HG03066 (cell line): ENCODE measurements around the gene WWC2.
"Not testable (repeated sequence)": the region's sequence is repeated elsewhere in the genome, so short reads cannot be mapped to it uniquely, and the experiment has no call there.

Experiments used
- ATAC-seq: cut with Tn5 transposase; IDR thresholded peaks from one replicate; pipeline ENCODE4 v1.9.1; 2021; ENCODE audit warnings: low read depth; ENCODE audit not compliant: unreplicated experiment

The WWC2 gene

DNA sequence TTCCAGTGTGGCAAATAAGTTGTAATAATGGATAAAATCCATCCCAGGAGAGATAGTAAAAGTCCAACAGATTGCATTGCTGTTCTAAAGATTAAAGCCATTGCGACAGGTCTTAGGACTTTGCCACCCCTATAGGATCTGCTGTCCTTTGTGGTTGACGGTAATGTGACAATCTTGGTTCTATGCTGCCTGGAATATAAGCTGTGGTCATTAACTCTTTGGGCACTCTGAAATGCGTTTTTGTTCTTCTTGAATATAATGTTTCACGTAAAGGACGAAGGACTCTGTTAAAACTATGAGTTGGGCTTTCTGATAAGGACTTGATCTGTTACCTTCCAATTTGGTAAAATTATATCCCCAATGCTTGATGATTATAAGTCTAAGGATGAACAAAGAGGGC, 223.3 kb downstream of the WWC2 start, which contains the start of gene CLDN24:
Gene CLDN24, minus strand, starts transcription at position 101 of the 400 bp plus-strand sequence. Its CDS starts 0 bp downstream, at position 101.
- no peak for ATAC-seq

DNA sequence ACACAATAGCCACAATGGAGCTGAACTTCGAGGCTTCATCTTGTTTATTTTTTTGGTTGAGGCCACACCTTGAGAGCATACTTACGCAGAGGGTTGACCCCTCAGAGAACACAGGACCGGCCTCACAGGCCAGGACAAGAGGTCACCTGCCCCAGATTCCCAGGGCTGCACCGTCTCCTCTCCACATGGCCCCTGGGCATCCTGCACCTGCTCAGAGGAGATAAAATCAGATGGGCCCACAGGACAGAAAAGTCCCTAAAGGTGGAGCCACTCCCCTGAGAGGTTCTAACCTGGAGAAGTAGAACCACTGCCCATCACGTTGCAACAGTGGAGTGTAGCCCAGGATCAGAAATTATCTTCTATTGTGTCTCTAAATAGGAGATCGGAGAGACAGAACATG, 224.2 kb downstream of the WWC2 start:
- no peak for ATAC-seq

DNA sequence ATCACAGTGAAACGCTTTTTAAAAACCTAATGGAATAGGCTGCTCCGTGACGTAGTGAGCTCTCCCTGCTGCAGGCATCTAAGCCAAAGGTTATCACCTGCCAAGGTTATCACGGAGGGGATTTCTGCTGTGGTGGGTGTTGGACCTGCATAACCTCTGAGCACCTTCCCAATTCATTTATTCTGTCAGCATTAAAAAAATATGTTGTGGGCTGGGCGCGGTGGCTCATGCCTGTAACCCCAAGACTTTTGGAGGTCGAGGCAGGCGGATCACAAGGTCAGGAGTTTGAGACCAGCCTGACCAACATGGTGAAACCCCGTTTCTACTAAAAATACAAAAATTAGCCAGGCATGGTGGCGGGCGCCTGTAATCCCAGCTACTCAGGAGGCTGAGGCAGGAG, 225.0 kb downstream of the WWC2 start:
- ATAC-seq = not testable (repeated sequence)

DNA sequence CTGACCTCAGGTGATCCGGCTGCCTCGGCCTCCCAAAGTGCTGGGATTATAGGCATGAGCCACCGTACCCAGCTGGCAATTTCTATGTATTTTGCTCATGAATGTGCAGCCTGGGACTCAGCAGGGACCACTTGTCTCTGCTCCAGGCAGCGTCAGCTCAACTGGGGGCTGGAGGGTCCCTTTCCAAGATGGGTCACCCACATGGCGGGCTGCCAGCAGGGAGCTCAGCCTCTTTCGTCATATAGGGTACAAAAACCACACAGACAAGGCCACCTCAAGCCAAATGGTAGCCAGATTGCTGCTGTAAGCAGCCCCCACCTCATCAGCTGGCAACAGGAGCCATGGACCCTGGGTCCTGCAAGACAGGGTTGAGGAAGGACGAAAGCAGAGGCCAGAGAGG, 225.6 kb downstream of the WWC2 start:
- no peak for ATAC-seq

DNA sequence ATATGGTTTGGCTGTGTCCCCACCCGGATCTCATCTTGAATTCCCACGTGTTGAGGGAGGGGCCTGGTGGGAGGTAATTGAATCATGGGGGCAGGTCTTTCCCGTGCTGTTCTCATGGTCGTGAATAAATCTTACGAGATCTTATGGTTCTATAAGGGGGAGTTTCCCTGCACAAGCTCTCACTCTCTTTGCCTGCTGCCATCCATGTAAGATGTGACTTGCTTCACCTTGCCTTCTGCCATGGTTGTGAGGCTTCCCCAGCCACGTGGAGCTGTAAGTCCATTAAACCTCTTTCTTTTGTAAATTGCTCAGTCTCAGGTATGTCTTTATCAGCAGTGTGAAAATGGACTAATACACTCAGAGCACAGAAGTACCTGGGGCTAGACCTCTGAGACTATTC, 227.3 kb downstream of the WWC2 start:
- not testable (repeated sequence) for ATAC-seq

DNA sequence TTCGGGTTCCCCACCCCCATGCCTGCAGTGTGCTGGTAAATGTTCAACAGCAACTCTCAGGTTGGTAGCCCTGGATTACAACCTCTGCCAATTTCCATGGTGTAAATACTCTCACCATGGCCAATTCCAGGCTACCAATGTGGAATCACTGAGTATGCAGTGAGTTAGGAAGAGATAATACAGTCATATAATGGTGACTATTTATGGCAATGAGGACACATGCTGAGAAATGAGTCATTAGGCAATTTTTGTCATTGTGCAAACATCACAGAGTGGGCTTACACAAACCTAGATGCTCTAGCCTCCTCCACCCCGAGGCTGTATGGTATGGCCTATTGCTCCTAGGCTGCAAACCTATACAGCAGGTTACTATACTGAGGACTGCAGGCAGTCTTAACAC, 227.8 kb downstream of the WWC2 start:
- no peak for ATAC-seq

DNA sequence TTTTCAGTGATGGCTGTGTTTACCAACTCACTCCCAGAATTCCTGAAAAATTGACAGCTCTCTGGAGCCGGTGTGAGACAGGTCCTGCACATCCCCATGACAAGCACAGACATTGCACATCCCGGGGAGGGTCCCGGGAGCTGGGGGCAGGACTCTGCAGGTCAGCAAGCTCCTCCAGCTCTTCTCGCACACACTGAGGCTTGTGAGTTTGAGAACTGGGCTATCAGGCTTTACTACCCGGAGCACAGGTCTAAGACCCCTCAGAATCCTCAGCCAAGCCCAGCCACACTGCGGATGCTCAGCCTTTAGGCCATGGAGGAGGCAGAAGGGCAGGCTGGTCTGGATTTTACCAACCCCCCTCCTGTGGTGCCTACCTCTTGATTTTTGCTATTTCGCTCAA, 228.8 kb downstream of the WWC2 start:
- ATAC-seq = no peak

DNA sequence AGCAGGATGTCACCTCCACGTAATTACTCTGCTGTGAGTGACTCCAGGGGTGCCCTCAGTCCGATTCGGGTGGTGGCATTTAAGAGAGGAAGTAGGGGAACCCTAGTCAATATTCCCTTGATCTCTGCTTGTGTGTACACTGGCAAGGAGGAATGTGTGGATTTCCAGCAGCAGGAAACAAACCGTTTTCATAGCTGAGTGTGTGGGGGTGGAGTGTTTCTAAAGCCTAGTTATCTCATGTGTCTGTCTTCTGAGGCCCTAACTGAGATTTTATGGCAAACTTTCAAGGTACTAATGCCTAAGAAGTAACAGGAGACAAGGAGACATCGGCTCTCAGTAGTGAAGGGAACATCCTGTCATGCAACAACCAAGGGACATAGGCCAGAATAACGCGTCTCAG, 229.8 kb downstream of the WWC2 start:
- no peak for ATAC-seq

DNA sequence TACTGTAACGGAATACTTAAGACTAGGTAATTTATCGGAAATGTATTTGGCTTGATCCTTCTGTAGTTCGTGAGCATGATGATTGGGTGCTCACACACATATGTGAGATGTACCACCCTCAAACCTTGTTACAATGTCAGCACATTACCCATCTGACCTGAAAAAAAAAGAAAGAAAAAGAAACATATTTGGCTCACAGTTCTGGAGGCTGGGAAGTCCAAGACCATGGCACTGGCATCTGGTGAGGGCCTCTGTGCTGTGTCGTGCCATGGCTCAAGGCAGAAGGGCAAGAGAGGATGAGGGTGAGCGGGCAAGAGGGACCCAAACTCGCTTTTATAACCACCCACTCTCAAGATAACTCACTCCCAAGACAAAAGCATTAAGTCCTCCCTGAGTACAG, 230.2 kb downstream of the WWC2 start:
- ATAC-seq = no peak

DNA sequence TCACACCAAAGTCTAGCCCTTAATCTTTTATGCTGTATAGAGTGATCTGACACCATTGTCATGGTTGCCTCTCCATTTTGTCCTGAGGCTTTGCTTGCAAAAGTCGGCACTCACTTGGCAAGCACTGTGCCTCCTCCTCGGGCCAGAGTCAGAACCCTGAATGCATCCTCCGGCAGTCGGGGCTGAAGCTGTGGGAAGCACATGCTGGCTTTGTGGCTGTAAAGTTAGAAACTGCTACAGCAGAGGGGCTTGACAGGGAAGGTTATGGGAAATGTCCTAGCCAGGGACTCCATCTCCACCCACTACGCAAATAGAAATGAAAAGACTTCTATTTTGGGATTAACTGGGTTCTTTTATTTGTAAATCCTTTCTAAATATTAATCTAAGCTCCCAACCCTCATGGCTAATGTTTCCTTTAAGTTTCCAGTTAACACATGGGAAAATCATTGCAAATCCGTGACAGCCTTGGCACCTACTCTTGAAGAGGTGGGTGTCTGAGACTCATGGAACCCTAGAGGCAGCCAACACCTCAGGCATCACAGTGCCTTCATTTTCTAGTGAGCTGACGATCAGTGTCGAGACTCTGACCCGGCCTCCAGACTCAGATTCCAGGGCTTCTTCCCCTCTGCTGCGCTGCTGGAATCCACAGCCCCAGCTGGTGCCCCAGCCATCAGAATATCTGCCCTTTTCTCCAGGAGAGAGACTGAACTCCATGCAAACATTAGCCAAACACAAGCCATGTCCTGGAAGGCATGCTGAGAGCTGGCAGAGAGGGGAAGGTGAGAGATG, 231.1 kb downstream of the WWC2 start:
- no peak for ATAC-seq

DNA sequence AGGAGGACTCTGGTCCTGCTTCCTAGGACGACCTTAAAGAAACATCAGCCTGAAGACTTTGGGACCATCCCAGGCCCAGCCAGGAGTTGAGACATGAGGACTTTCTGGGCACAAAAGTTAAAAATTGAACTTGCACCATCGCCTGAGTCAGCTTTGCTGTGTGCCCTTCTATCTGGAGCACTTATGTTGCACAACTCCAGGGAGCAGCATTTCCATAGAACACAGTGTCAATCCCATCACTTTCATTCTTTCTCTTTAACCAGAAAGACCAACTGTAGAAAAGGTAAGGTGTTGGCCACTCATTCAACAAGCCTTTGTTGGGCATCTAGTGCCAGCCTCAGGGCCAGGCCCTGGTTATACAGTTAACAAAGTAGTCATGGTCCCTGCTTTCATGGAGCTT, 231.8 kb downstream of the WWC2 start:
- ATAC-seq = no peak

DNA sequence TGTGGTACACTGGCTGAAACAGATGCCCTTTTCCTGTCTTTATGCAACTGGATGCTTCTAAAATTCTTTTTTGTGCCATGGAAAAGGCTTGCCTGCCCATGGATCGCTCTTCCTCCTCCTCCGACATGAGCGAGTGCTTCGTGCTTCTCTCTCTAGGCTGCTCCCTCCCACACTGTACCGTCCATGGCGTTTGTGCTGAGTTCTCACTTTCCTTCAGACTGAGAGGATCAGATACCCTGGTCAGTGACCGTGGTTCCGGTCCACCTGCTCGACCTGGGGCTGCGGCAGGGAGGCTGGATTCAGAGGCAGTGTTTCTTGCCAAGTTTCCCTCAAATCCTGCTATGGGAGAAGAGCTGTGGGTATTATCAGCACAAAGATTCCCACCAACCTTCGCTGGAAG, 233.4 kb downstream of the WWC2 start:
- no peak for ATAC-seq

DNA sequence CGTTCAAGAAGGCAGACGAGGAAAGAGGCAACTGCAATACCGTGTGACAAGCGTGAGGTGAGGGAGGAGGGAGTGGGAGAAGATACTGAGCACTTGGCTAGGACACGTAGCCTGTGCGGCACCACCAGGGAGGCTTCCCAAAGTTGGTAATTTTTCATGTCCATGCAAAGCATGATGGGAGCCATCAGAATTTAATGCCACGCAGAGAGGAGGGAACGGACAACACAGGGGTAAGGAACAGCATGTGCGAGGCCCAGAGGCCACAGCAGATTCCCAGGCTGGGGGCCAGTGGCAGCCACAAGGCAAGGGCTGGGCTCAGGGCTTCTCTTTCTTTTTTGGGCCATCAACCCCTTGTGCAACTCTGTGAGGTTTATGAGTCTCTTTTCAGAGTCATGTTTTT, 234.1 kb downstream of the WWC2 start:
- no peak for ATAC-seq

DNA sequence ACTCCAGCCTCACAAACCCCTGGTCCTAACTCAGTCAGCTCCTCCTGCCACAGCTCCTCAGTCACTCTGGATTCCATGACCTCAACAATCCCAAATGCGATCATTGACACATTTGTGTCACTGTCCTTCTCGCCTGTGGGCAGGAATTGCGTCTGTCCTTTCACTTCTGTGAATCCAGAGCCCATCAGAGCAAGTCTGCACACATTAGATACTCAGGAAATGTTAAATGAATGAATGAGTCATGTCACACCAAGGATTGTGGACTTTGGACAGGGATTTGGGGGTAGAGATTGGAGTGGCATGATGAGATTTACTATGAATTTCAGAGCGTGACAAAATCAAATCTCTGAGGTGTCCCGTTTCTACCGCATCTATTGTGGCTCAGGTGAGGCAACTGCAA, 234.9 kb downstream of the WWC2 start:
- no peak for ATAC-seq

DNA sequence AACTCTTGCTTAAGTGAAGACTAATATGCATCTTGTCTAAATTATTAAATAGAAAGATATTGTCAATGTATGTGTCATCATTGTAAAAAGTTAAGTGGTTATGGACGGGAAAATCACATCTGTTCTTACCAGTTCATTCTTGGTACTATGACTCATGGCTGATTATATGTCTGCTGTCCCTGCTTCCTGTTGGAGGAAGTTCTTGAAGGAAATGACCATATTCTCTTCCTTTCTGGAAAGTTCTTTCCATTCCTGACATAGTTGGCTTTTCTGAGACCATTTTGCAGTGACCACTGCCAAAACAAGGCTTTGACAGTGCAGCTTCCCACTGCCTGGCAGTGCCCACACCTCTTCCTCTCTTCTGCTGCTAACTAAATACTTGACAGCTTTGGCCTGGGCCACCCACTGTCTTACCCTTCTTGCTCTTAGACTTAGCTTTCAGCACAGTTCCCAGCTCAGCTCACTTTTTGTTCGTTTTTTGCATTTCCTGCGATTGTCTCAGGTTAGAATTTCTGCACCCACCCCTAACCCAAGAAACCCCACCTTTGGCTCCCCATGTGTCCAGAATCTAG, 236.4 kb downstream of the WWC2 start:
- ATAC-seq = no peak

DNA sequence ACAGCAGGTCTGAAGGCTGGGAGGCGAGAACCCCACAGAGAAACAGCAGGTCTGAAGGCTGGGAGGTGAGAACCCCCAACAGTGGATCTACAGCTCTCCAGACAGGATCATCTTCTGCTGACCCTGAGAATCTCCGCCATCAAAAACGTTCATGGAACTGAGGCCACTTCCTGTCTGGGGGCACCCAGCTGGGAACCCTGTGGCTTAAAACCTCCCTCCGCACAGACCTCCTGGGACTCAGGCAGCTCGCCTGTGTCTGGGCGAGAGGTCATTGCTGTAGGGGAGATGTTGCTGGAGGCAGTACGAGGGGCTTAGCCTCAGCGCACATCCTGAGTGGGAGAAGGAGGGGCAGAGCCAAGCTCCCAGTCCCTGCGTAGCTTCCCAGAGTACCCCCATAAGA, 238.3 kb downstream of the WWC2 start:
- no peak for ATAC-seq

DNA sequence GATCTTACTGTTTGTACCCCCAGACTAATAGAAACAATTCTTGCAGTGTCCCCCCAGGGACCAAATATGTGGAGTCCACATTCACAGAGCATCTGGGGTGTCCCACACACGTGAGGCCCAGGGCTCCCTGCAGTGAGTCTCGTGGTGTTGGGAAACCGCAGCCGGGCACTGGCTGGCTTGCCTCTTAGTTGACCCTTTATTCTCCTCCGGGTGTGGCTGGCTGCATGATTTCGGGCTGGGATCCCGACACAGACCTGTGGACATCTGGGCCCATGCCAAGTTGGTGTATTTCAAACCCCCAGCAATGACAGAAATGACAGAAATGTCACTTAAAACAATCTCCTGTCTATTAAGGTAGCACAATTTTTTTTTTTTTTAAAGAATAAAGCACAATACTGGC, 238.8 kb downstream of the WWC2 start:
- ATAC-seq = no peak

DNA sequence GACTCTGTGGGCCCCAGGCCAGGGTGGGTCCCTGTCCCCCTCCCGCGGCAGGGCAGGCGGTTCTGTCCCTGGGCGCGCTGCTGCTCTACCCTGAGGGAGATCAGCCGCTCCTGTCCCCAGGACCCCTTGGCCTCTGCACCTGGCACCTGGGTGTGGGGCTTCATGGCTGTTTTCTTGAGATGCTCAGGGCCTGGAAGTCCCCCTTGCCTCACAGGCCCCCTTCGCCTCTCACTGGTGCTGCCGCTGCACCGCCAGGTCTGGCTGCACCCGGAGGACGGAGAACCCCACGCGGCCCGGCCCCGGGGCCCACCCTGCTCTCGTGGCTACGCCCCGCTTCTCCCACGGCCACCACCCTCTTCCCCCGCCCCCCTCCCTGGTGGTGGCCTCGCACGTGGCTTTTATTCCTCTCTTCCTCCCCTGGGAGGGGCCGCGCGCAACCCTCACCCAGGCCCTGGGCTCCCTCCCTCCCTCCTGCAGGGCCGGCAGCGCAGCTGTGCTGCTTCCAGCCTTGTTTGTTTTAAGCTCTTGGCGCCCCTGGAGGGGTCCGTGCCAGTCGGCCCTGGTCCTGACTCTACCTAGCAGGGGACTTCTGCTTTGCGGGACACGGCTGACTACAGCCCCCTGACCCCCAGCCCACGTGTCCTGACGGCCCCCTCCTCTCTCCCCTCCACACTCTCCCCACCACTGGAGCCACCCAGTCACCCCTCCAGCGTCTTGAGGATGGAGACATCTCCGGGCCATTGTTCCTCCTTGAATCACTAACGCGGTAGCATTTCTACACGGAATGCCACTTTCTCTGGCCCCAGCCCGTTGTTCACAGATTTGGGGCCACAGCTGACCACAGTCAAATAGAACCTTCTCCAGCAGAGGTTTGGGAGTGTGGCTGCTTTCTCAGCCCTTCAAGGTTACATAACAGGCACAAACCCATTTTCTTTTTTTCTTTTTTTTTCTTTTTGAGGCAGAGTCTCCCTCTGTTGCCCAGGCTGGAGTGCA, 243.8 kb downstream of the WWC2 start:
- no peak for ATAC-seq

DNA sequence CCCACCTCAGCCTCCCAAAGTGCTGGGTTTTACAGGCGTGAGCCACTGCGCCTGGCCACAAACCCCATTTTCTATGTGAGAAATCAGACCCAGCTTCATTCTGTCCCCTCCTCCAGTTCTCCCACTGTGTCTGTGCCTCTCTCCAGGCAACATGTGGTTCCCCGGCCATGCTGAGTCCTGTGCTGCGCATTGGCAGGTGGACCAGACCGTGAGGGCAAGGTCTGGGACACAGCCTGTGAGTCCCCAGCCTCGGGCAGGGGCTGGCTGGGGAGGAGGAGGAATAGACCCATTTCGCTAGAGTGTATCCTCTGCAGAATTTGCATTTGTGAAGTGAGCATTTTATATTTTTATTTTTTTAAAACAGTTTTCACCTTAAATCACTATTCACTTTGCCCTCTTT, 244.7 kb downstream of the WWC2 start:
- ATAC-seq = no peak

DNA sequence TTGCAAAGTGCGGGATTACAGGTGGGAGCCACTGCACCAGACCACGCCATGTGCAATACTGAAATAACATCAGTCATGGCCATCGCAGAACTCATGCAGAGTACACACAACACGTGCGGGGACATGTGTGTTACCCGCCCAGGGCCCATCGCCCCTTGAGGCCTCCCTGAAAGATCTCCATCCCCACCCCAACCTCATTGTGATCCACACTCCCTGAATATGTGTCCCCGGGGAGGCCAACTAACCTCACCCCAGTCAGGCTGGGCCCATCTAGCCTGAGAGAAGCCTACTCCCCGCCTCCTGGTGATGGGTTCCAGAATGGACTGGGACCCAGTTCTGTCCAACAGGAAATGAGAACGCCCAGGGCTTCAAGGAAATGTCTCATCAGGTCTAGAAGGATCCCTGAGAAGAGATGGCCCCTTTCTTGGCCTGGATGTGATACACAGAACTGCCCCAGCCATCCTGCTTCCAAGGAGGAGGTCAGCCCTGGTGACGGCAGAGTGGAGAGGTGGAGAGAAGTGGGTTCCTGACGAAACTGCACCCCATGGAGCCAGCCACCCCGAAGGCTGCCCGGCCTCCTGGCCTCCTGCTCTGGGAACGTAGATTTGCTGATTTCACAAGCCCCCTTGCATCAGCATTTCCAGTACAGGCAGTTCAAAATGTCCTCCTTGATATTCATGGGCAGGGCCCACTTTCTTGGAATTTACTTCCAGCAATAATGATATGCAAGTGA, 245.6 kb downstream of the WWC2 start:
- no peak for ATAC-seq

DNA sequence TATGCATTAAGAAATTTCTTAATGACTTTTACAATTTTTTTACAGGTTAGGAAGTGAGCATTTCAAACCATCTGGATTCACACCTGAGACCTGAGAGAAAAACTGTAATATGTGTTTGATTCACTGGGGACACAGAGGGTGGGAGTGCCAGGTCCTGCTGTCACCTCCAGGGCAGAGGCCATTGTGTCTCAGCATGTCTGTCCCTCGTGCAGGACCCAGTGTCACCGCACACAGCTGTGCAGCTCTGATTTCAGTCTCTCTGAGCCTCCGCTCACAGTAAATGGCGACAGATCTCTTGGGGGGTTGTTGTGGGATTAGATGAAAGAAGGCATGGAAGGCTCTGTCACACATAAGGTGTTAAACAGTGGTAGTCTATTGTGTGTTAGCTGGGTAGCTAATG, 246.2 kb downstream of the WWC2 start:
- no peak for ATAC-seq
